Measurements from ENCODE around the gene TIPIN.
"Not testable (repeated sequence)": the region's sequence is repeated elsewhere in the genome, so short reads cannot be mapped to it uniquely, and the experiment has no call there.

Gene TIPIN, protein sequence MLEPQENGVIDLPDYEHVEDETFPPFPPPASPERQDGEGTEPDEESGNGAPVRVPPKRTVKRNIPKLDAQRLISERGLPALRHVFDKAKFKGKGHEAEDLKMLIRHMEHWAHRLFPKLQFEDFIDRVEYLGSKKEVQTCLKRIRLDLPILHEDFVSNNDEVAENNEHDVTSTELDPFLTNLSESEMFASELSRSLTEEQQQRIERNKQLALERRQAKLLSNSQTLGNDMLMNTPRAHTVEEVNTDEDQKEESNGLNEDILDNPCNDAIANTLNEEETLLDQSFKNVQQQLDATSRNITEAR

DNA sequence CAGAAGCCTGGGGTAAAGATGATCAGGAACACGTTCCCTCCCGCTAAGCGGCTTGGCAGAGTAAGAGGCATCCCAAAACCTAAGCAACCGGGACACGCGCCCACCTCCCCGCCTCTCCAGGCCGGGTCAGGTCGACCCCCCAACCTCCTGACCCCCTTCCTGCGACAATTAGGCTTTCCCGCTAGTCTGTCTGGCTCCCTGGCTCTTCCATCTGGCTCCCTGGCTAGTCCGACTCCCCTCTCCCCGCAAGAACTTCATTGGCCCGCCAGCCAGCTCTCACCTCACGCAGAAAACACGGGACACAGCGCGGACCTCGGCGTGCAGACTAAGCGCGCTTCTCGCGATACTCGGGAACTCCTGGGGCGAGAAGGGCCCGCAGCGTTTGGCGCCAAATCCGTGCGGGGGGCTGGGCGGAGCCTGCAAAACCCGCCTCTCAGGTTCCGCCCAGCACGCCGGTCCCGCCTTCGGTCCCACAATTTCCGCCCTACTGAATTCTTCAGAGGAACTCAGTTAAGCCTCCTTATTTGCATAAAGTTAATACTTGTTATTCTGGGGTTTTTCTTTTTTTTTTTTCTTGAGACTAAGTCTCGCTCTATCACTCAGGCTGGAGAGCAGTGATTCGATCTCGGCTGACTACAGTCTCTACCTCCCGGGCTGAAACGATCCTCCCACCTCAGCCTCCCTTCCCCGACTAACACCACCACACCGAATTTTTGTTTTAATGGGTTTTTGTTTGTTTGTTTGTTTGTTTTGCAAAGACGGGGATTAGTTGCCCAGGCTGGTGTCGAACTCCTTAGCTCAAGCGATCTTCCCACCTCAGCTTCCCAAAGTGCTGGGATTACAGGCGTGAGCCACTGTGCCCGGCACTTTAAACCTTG, at the start of gene TIPIN:
Gene TIPIN (minus strand): TSS at position 327 of the 878 bp plus-strand sequence. CDS start 3,738 bp downstream, outside the sequence.
- peak; percentile 100 for DNase-seq

DNA sequence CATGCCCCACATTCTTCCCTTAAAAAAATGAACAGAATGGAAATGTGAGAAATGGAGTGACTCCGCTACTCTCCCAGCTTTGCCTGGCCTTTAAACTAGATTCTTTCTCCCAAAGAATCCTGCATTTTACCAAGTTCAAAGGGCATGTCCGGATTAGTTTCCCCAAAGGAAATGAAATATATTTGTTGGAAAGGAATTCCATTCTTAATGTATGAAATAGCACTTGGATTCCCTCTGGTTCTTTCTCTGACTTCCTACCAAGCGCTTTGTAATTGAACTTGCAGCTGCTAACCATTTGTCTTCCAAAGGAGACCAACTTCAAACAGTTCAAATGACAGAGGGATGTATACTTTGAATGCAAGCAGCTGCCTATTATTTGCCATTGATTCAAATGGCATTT, 49.1 kb upstream of the TIPIN start:
- no peak for DNase-seq

DNA sequence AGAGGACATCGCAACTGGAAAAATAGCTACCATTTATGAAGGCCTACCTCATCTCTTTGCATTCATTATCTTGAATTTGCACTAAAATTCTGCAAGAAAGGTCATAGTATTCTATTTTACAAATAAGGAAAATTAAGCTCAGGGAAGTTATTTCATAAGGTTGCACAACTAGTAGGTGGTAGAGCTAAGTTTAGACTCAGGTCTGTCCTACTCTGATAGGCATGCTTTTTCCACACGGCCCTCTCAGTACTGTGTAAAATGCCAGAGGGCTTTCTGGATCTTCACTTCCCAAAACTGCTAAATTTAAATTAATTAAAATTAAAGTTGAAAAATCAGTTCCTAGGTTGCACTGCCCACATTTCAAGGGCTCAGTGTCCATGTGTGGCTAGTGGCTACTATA, 48.5 kb upstream of the TIPIN start:
- no peak for DNase-seq

DNA sequence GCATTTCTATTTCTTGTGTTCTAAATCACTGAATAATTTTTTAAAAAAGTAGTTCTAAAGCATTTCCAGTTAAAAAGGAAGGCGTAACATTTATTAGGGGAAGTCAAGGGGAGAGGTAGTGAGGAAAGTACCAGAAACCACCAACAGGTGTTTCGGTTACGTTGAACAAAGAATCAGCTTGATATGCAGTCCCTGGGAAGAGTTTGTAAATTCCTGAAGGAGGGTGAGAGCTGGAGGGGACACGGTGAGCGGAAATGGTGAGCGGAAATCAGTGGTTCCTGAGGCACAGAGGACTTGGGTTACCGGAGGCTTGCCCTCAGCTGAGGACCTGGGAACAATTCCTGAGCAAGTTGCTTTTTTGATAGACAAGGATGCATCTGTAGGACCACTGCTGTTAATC, 48.0 kb upstream of the TIPIN start:
- DNase-seq: no peak

DNA sequence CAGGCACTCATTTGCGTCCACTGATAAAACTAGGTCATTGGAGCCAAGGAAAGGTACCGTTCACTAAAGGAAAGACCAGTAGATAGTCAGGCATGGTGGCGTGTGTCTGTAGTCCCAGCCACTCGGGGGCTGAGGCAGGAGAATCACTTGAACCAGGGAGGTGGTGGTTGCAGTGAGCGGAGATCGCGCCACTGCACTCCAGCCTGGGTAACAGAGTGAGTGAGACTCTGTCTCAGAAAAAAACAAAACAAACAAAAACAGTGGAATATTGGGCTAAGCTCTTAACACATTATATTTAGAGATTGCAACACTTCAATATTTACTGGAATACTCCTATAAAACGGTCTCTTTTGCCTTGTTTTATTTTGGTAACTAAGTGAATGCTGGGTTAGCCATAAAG, 47.6 kb upstream of the TIPIN start:
- DNase-seq: no peak

DNA sequence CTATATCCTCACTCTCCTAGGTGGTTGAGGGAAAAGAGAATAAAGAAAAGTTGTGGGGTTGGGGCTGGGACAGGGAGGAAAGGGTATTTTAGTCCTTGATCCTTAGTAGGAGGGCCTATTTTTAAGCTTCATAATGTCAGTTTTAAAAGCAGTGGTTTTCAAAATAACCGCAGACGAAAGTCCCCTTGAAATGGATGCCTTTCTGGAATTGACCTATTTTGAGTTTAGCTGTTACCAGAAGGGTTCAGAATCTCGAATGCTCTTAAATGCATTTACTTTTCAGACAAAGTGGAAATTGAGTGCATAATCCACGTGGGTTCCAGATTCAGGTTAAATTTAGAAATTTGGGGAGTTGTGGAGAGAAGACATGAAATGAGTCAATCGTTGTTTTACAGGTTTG, 46.8 kb upstream of the TIPIN start:
- DNase-seq: no peak

DNA sequence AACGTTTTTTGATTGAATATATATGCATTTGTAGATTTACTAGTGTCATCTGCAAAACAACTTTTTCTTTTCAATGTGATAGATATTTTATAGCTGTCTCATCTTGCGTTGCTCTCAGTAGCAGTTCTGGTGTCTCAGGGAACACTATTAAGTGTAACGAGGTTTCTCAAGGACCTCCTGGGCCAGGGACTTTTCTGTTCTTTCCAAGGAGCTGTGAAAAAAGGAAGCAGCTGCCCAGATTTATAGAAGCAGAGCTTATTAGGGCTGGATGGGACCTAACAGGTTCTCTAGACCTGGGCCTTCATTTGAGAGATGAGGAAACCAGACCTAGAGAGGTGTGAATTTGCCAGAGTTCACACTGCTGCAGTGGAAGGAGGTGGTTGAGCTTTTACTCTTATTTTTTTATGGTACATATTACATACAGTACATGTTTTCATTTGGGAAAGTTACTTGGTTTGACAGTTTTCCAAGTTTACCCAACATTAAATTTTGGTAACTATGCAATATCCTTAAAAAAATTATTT, 46.3 kb upstream of the TIPIN start:
- no peak for DNase-seq

DNA sequence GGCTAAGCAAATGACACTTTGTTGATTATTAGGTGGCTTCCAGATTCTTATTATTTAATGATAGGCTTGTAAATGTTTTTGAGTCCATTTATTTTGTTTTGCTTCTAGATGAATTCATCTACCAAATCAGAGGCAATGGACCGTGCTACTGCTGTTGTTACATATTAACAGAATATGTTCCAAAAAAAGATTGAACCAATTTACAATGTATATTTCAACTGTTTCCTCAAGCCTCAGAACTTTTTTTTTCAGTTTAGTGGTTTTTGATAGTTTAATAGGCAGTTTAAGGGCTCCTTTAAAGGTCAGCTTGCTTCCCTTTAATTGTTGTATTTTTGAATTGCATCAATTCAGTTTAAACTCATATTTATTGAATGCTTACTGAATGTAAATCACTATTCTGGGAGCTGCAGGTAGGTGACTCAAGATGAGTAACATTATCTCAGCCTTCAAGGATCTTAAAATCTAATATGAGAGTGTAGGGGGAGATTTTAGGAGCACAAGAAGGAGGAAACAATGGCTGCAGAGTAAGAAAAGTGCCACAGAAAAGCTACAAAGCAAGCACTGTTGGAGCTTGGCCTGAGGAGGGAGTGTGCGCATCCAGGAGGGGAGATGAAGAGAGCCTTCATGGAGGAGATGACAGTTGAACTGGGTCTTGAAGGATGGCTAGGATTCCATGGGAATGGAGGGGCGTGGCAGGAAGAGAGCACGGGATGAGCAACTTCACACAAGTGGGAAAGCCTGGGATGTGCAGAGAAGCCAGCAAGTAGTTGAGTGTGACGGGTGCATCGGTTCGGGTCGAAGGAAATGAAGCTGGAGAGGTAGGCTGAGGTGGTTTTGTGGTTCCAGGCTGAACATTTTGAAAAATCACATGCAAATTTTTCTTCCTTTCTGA, 44.9 kb upstream of the TIPIN start:
- DNase-seq: no peak

DNA sequence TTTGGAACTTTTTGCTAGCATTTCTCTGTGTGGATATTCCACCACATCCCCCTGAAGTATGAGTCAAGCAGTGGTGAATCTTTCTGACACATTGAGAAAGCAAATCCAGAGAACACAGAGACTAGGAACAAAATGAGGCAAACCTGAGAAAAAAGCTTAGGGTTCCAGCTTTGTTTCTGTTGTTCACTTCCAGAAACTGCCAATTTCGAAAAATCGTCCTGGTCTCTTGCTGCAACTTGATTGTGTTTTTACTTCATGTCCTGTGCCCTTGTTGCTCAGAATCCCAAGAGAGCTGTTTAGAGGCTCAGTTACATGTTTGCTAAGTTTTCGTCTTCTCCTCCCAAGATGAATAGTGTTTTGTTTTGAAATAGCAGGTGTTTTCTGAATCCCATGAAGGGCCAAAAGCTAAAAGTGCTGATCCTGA, 43.9 kb upstream of the TIPIN start:
- DNase-seq: no peak

DNA sequence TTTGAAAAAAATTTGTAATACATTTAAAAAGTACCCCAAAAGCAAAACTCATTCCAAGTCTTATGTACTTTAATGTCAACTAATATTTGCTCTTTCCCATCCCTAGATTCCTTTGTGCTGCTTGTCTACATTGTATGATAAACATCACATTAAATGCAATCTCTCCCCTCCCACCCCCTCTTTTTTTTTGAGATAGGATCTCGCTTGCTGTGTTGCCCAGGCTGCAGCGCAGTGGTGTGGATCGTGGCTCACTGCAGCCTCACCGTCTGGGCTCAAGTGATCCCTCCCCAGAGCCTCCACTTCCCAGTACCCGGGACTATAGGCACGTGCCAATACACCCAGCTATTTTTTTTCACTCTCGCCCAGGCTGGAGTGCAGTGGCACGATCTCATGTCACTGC, 42.8 kb upstream of the TIPIN start:
- DNase-seq: no peak

DNA sequence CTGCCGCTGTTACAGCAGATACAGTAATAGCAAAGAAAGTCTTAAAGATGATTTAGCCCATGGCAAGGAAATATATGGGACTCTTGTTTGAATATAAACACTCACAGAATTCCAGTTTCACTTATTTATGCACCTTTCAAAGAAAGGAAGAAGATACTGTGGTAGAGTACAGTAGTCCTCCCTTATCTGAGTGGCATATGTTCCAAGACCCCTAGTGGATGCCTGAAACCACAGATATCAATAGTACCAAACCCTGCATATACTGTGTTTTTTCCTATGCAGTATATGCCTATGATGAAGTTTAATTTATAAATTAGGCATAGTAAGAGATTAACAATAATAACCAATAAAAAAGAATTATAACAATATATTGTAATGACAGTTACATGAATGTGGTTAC, 38.4 kb upstream of the TIPIN start:
- DNase-seq: no peak

DNA sequence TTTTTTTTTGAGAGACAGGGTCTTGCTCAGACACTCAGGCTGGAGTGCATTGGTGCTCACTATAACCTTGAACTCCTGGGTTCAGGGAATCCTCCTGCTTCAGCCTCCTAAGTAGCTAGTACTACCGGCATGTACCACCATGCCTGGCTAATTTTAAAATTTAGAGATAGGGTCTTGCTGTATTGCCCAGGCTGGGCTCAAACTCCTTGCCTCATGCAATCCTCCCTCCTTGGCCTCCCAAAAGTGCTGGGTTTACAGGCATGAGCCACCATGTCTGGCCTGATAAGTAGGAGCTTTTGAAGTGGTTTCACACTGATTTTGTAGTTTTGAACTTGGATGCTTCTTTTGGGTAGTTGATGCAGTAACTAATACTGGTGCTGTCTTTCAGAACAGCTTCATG, 38.0 kb upstream of the TIPIN start:
- DNase-seq: no peak

DNA sequence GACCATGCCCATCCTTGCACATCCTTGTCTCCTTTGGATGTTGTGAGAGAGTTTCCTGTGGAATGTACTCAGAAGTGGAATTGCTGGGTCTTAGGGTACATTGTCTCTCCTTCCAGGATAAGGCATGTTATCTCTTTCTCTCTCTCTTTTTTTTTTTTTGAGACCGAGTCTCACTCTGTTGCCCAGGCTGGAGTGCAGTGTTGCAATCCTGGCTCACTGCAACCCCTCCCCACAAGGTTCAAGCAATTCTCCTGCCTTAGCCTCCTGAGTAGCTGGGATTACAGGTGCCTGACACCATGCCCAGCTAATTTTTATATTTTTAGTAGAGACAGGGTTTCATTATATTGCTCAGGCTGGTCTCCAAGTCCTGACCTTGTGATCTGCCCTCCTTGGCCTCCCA, 36.6 kb upstream of the TIPIN start:
- not testable (repeated sequence) for DNase-seq

DNA sequence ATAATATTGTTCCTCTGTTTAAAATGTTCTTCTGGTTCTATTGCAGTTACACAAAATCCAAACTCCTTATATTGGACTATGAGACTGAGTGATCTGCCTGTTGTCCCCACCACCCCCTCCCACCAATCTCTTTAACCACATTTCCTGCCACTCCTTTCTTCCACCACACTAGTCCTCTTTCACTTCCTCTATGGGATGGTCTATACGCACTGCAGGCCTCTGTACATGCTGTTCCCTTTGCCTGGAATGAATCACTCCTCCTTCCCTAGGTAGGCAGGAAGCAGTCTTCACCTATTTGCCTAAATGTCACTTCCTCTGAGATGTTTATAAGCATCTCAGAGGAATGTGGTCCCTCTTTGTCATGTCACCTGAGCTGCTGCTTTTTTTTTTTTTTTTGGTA, 34.2 kb upstream of the TIPIN start:
- peak; percentile 70 for DNase-seq

DNA sequence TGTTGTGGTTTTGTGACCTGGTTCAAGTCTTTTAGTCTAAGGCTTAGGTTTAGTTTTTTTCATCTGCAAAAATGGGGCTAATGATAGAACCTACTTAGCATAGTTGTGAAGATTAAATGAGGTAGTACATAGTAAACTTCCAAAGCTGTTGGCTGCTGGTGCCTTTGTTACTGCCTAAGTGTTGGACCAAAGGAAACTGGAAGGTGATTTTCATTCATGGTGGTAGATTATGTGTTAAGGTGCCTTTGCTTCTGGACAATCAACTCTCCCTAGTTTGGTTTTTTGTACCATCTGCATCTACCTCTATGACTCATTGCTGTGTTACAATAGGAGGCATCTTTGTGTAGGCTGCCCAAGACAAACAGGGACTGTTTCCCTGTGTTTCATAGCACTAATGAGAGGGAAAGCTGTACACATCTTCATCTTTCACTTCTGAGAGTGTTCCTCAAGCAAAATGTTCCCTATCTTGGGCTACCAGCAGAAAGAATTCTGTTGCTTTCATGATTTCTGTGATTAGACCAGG, 33.4 kb upstream of the TIPIN start:
- no peak for DNase-seq

DNA sequence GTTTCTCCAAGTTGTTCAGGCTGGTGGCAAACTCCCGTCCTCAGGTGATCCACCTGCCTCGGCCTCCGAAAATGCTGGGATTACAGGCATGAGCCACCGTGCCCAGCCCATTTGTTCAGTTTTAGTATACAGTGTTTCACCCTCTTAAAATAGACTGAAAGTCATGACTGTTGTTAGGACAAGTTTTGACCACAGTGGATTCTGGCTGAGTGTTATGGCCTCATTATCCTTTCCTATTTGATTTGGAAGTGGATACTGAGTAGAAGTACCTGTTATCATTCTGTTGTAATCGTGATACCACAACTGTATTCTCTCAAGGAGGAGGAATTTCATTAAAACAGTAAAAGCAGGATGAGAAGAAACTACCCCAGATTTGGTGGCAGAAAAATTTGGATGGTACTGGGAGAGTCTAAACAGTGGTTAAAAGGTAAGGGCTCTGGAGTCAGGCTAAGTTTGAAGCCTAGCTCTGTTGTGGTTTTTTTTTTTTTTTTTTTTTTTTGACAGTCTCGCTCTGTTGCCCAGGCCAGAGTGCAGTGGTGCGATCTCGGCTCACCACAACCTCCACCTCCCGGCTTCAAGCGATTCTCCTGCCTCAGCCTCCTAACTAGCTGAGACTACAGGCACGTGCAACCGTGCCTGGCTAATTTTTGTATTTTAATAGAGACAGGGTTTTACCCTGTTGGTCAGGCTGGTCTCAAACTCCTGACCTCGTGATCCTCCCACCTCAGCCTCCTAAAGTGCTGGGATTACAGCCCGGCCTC, 32.8 kb upstream of the TIPIN start:
- DNase-seq: no peak

DNA sequence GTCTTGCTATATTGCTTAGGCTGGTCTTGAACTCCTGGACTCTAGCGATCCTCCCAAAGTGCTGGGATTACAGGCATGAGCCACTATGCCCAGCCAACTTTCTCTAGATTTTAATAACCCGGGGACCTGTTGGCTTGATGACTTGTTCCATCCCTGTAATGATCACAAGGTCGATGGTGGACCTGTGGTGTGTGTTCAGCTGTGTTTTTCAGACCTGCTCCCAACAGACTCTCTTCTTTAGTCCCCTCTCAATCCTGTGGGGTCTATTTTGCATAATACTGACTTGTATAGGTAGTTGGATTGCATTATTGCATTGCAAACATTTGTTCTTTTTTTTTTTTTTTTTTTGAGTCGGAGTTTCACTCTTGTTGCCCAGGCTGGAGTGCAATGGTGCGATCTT, 32.1 kb upstream of the TIPIN start:
- no peak for DNase-seq

DNA sequence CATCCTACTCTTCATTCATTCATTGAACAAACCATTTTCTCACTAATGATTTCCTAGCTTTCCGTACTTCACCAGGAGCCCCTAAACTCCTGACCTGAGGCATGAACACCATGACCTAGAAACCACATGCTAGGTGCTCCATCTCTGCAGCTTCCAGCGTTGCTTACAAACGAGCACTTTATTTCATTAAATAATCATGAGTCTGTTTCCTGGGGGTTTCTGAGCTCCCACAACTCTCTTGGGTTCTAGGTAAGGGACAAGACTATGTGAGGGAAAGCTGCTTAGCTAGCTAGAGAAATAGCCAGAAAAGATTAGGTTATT, 31.5 kb upstream of the TIPIN start:
- DNase-seq: peak; percentile 33

DNA sequence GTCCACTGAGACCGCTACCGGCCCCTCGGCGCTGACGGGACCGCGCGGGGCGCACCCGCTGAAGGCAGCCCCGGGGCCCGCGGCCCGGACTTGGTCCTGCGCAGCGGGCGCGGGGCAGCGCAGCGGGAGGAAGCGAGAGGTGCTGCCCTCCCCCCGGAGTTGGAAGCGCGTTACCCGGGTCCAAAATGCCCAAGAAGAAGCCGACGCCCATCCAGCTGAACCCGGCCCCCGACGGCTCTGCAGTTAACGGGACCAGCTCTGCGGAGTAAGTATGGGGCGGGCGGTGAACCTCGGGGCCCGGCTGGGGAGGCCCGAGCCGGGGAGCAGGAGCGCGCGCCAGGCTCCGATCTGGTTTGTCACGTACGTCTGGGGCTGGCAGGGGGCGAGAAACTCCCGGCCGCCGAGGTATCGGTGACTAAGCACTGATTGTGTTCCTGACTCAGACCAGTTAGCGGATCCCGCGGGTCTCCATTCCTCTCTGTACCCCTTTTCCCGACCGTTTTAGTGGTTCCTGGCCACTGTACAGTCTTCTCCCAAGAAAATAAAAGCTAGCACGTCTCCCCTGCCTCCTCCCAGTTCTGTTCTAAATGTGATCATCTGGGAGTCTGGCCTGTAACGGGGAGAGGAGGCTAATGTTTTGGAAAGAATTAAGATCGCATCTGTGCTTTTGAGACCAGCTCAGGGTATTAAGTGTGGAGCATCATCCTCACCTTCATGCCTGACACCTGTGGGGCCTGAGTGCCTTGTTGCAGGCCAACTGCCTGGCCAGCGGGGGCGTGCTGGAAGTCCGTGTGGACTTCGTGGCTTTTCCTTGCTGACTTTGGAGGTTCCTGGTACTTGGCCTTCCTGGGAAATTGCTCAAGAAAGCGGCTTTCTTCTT, 30.9 kb upstream of the TIPIN start:
- peak; percentile 80 for DNase-seq

DNA sequence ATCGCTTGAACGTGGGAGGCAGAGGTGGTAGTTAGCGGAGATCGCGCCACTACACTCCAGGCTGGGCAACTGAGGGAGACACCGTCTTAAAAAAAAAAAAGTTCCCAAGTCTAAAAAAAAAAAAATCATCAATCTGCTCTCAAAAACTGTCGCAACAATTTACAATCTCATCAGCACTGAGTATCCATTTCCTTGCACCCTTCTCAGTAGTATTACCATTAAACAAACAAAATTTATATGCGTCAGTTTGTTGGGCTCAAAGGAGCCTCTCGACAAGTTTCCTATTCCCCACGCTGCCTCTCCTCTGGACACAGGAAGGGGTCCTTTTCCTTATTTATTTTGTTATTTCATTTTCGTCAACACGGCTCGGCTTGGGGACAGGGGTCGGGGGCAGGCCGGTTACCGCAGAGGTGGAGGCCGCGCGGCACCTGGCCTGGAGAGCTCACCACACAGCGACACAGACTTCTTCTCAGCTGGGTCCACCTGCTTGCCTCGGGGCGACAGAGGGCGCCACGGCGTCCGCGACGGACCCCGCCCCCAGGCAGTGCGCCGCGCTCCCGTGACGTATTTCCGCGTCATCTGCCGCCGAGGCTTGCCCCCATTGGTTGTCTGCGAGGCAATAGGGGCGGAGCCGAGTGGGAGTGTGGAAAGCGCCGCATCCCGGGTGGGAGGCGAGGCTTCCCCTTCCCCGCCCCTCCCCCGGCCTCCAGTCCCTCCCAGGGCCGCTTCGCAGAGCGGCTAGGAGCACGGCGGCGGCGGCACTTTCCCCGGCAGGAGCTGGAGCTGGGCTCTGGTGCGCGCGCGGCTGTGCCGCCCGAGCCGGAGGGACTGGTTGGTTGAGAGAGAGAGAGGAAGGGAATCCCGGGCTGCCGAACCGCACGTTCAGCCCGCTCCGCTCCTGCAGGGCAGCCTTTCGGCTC, 30.0 kb upstream of the TIPIN start, which contains the start of gene MAP2K1:
Gene MAP2K1 (plus strand): TSS at position 709 of the 920 bp plus-strand sequence. CDS start 436 bp downstream, outside the sequence.
- DNase-seq: peak; percentile 100
